ENCODE measurements around the gene HSPB1.
A peak's percentile ranks its signal among the peaks of the same experiment; 100 is the strongest.
"Not testable (repeated sequence)": the region's sequence is repeated elsewhere in the genome, so short reads cannot be mapped to it uniquely, and the experiment has no call there.

Gene HSPB1

GRCh38 chr7:76267107-76267893 is 35.2 kb upstream of the HSPB1 start:
- H3K4me1 ChIP-seq (ENCODE audit: control insufficient read depth, insufficient read depth, low read length), result peaks cover 8% of the 10 kb centered on the region
- peak overlapping the region in 1 of 2 donors; percentile 63 for H3K4me3 ChIP-seq (ENCODE audit: low read length in 2 of 2)
- H3K9me3 ChIP-seq (ENCODE audit: control insufficient read depth in 2 of 2, low read length in 2 of 2), result no peaks in the 10 kb centered on the region
- no peaks in the 10 kb centered on the region for H3K36me3 ChIP-seq (ENCODE audit: control insufficient read depth in 2 of 2, insufficient read depth in 2 of 2, low read length in 2 of 2)
- H3K27me3 ChIP-seq (ENCODE audit: control insufficient read depth in 1 of 2, insufficient read depth in 2 of 2, low read length in 2 of 2), result peaks cover 20 to 33% of the 10 kb centered on the region in 2 donors
- no peak overlapping the region for H3K9ac ChIP-seq (ENCODE audit: low read length in 2 of 2)
- no peak overlapping the region for H3K27ac ChIP-seq (ENCODE audit: low read length)

- Histone ChIP-seq H3K4me1 (ENCODE audit: control insufficient read depth, insufficient read depth, low read length) (peaks cover 8% of the 10 kb centered on the region), H3K9me3 (ENCODE audit: control insufficient read depth in 2 of 2, low read length in 2 of 2) (no peaks in the 10 kb centered on the region), H3K4me3 (ENCODE audit: low read length in 2 of 2) (no peak overlapping the region), H3K27ac (ENCODE audit: low read length) (no peak overlapping the region), H3K9ac (ENCODE audit: low read length in 2 of 2) (no peak overlapping the region), H3K36me3 (ENCODE audit: control insufficient read depth in 2 of 2, insufficient read depth in 2 of 2, low read length in 2 of 2) (no peaks in the 10 kb centered on the region), H3K27me3 (ENCODE audit: control insufficient read depth in 1 of 2, insufficient read depth in 2 of 2, low read length in 2 of 2) (peaks cover 19 to 33% of the 10 kb centered on the region in 2 donors)
Observed at GRCh38 chr7:76267894-76268183, 34.6 kb upstream of the HSPB1 start.

- Histone ChIP-seq H3K4me1 (ENCODE audit: control insufficient read depth, insufficient read depth, low read length) (peaks cover 8% of the 10 kb centered on the region), H3K9ac (ENCODE audit: low read length in 2 of 2) (no peak overlapping the region), H3K9me3 (ENCODE audit: control insufficient read depth in 2 of 2, low read length in 2 of 2) (no peaks in the 10 kb centered on the region), H3K27ac (ENCODE audit: low read length) (no peak overlapping the region), H3K4me3 (ENCODE audit: low read length in 2 of 2) (no peak overlapping the region), H3K36me3 (ENCODE audit: control insufficient read depth in 2 of 2, insufficient read depth in 2 of 2, low read length in 2 of 2) (no peaks in the 10 kb centered on the region), H3K27me3 (ENCODE audit: control insufficient read depth in 1 of 2, insufficient read depth in 2 of 2, low read length in 2 of 2) (peaks cover 16 to 30% of the 10 kb centered on the region in 2 donors)
Observed at GRCh38 chr7:76268376-76268775, 34.1 kb upstream of the HSPB1 start.

- no peak overlapping the region for H3K9ac ChIP-seq (ENCODE audit: low read length in 2 of 2)
- no peak overlapping the region for H3K27ac ChIP-seq (ENCODE audit: low read length)
- H3K27me3 ChIP-seq (ENCODE audit: control insufficient read depth in 1 of 2, insufficient read depth in 2 of 2, low read length in 2 of 2), result peaks cover 21 to 37% of the 10 kb centered on the region in 2 donors
- H3K4me3 ChIP-seq (ENCODE audit: low read length in 2 of 2), result no peak overlapping the region
- H3K4me1 ChIP-seq (ENCODE audit: control insufficient read depth, insufficient read depth, low read length), result peaks cover 8% of the 10 kb centered on the region
- H3K9me3 ChIP-seq (ENCODE audit: control insufficient read depth in 2 of 2, low read length in 2 of 2), result no peaks in the 10 kb centered on the region
- no peaks in the 10 kb centered on the region for H3K36me3 ChIP-seq (ENCODE audit: control insufficient read depth in 2 of 2, insufficient read depth in 2 of 2, low read length in 2 of 2)
Observed at GRCh38 chr7:76269895-76270294, 32.6 kb upstream of the HSPB1 start.

GRCh38 chr7:76271384-76271783 is 31.1 kb upstream of the HSPB1 start:
- not testable (repeated sequence) for H3K27ac ChIP-seq (ENCODE audit: low read length); H3K9me3 ChIP-seq (ENCODE audit: control insufficient read depth in 2 of 2, low read length in 2 of 2); H3K4me1 ChIP-seq (ENCODE audit: control insufficient read depth, insufficient read depth, low read length); H3K9ac ChIP-seq (ENCODE audit: low read length in 2 of 2); H3K36me3 ChIP-seq (ENCODE audit: control insufficient read depth in 2 of 2, insufficient read depth in 2 of 2, low read length in 2 of 2); H3K4me3 ChIP-seq (ENCODE audit: low read length in 2 of 2)
- peaks cover 25 to 37% of the 10 kb centered on the region in 2 donors for H3K27me3 ChIP-seq (ENCODE audit: control insufficient read depth in 1 of 2, insufficient read depth in 2 of 2, low read length in 2 of 2)

GRCh38 chr7:76272142-76272541 is 30.3 kb upstream of the HSPB1 start:
- Histone ChIP-seq H3K4me1 (ENCODE audit: control insufficient read depth, insufficient read depth, low read length) (peaks cover 5% of the 10 kb centered on the region), H3K9me3 (ENCODE audit: control insufficient read depth in 2 of 2, low read length in 2 of 2) (no peaks in the 10 kb centered on the region), H3K27ac (ENCODE audit: low read length) (no peak overlapping the region), H3K9ac (ENCODE audit: low read length in 2 of 2) (no peak overlapping the region), H3K4me3 (ENCODE audit: low read length in 2 of 2) (no peak overlapping the region), H3K36me3 (ENCODE audit: control insufficient read depth in 2 of 2, insufficient read depth in 2 of 2, low read length in 2 of 2) (no peaks in the 10 kb centered on the region), H3K27me3 (ENCODE audit: control insufficient read depth in 1 of 2, insufficient read depth in 2 of 2, low read length in 2 of 2) (peaks cover 23 to 32% of the 10 kb centered on the region in 2 donors)

GRCh38 chr7:76272851-76273497 is 29.5 kb upstream of the HSPB1 start:
- no peak overlapping the region for H3K27ac ChIP-seq (ENCODE audit: low read length)
- H3K36me3 ChIP-seq (ENCODE audit: control insufficient read depth in 2 of 2, insufficient read depth in 2 of 2, low read length in 2 of 2), result no peaks in the 10 kb centered on the region
- peaks cover 23 to 27% of the 10 kb centered on the region in 2 donors for H3K27me3 ChIP-seq (ENCODE audit: control insufficient read depth in 1 of 2, insufficient read depth in 2 of 2, low read length in 2 of 2)
- no peaks in the 10 kb centered on the region for H3K4me1 ChIP-seq (ENCODE audit: control insufficient read depth, insufficient read depth, low read length)
- H3K4me3 ChIP-seq (ENCODE audit: low read length in 2 of 2), result no peak overlapping the region
- no peaks in the 10 kb centered on the region for H3K9me3 ChIP-seq (ENCODE audit: control insufficient read depth in 2 of 2, low read length in 2 of 2)
- no peak overlapping the region for H3K9ac ChIP-seq (ENCODE audit: low read length in 2 of 2)

GRCh38 chr7:76273503-76273902 is 29.0 kb upstream of the HSPB1 start:
- no peaks in the 10 kb centered on the region for H3K9me3 ChIP-seq (ENCODE audit: control insufficient read depth in 2 of 2, low read length in 2 of 2)
- H3K4me1 ChIP-seq (ENCODE audit: control insufficient read depth, insufficient read depth, low read length), result no peaks in the 10 kb centered on the region
- H3K27me3 ChIP-seq (ENCODE audit: control insufficient read depth in 1 of 2, insufficient read depth in 2 of 2, low read length in 2 of 2), result peaks cover 23 to 25% of the 10 kb centered on the region in 2 donors
- no peak overlapping the region for H3K27ac ChIP-seq (ENCODE audit: low read length)
- H3K9ac ChIP-seq (ENCODE audit: low read length in 2 of 2), result no peak overlapping the region
- H3K4me3 ChIP-seq (ENCODE audit: low read length in 2 of 2), result no peak overlapping the region
- no peaks in the 10 kb centered on the region for H3K36me3 ChIP-seq (ENCODE audit: control insufficient read depth in 2 of 2, insufficient read depth in 2 of 2, low read length in 2 of 2)

- peaks cover 18 to 25% of the 10 kb centered on the region in 2 donors for H3K27me3 ChIP-seq (ENCODE audit: control insufficient read depth in 1 of 2, insufficient read depth in 2 of 2, low read length in 2 of 2)
- H3K9ac ChIP-seq (ENCODE audit: low read length in 2 of 2), result no peak overlapping the region
- no peak overlapping the region for H3K27ac ChIP-seq (ENCODE audit: low read length)
- no peaks in the 10 kb centered on the region for H3K9me3 ChIP-seq (ENCODE audit: control insufficient read depth in 2 of 2, low read length in 2 of 2)
- H3K36me3 ChIP-seq (ENCODE audit: control insufficient read depth in 2 of 2, insufficient read depth in 2 of 2, low read length in 2 of 2), result no peaks in the 10 kb centered on the region
- H3K4me1 ChIP-seq (ENCODE audit: control insufficient read depth, insufficient read depth, low read length), result peaks cover 12% of the 10 kb centered on the region
- no peak overlapping the region for H3K4me3 ChIP-seq (ENCODE audit: low read length in 2 of 2)
Observed at GRCh38 chr7:76278540-76278939, 23.9 kb upstream of the HSPB1 start.

GRCh38 chr7:76280408-76280807 is 22.1 kb upstream of the HSPB1 start:
- Histone ChIP-seq H3K9ac (ENCODE audit: low read length in 2 of 2) (no peak overlapping the region), H3K9me3 (ENCODE audit: control insufficient read depth in 2 of 2, low read length in 2 of 2) (no peaks in the 10 kb centered on the region), H3K27ac (ENCODE audit: low read length) (no peak overlapping the region), H3K36me3 (ENCODE audit: control insufficient read depth in 2 of 2, insufficient read depth in 2 of 2, low read length in 2 of 2) (no peaks in the 10 kb centered on the region), H3K4me3 (ENCODE audit: low read length in 2 of 2) (no peak overlapping the region), H3K4me1 (ENCODE audit: control insufficient read depth, insufficient read depth, low read length) (peaks cover 12% of the 10 kb centered on the region), H3K27me3 (ENCODE audit: control insufficient read depth in 1 of 2, insufficient read depth in 2 of 2, low read length in 2 of 2) (peaks cover 13 to 19% of the 10 kb centered on the region in 2 donors)
